ENCODE measurements around the gene PRKAR1B.

PRKAR1B gene

DNA sequence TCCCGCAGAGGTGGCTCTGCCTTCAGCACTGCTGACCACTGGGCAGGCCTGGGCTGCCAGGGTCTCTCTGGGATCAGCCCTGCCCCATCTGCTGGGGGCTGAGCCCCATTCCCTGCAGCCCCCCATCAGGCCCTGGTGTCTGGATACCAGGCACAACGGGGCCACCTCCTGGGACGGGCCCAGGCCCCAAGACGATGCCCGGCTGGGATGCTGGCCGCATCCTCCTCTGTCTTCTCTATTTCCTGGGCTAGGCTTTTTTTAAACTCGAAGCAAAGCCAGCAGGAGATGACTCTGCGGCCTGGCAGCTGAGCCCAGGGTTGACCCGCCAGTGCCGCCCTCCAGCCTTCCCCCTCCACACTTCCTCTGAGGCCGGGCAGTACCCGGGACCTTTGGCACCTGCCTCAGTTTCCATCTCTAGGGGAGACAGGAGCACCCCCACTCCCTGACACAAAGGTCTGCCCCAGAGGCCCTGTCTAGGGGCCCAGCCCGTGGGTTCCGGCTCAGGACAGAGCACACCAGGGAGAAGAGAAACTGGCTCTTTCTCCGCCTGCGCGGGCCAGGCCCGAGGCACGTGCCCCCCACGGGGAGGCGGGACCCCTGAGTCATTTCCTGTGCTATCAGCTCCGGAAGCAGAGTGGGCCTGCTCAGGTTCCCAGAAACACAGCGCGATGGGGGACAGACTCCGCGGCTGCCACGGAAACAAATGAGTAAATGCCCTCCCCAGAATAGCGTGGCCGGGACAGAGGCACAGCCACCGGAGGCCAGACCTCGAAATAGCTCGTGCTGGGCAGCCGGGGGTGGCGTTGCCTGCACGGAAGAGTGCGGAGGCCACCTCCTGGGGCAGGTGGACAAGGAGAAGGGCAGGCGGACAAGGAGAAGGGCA is 122.8 kb downstream of the PRKAR1B start:
- H3K9me3 ChIP-seq (ENCODE audit: low read length): no peaks in the 10 kb centered on the region
- H2AFZ ChIP-seq (ENCODE audit: low read length): no peak overlapping the region
- peak overlapping the region; percentile 42 for H3K27ac ChIP-seq (ENCODE audit: low read depth, low read length, poor library complexity, severe bottlenecking)

DNA sequence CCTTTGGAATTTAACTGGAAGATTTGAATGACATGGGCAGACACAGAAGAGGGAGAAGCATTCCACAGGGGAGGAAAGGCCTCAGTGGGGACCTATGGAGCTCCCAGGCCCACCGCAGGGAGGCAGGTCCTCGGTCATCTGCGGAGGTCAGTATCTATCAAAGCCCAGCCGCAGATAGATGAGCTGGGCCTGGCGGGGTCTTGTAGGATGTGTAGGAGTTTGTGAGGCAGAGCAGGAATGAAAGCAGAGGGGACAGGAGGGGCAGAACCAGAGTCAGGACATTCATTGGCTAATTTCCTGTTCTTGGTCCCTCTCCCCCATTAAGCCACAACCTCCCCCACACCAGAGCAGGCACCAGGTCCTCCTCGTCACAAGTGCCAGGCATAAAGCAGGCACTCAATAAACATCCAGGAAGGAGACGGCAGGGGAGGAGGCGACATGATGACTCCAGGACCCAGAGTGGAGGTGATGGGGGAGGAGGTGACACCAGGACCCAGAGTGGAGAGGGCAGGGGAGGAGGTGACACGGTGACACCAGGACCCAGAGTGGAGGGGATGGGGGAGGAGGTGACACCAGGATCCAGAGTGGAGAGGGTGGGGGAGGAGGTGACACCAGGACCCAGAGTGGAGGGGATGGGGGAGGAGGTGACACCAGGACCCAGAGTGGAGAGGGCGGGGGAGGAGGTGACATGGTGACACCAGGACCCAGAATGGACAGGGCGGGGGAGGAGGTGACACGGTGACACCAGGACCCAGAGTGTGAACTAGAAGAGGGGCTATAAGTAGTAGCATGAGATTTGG is 123.7 kb downstream of the PRKAR1B start:
- Histone ChIP-seq H3K27me3 (ENCODE audit: insufficient read depth, low read length) (no peaks in the 10 kb centered on the region), H2AFZ (ENCODE audit: low read length) (no peak overlapping the region), H3K9ac (ENCODE audit: low read length) (no peak overlapping the region), H3F3A (ENCODE audit: insufficient read depth, low read length) (no peaks in the 10 kb centered on the region), H3K27ac (ENCODE audit: low read depth, low read length, poor library complexity, severe bottlenecking) (no peak overlapping the region), H3K79me2 (ENCODE audit: insufficient read depth, low read length) (no peaks in the 10 kb centered on the region), H3K9me2 (ENCODE audit: low read depth, low read length) (no peaks in the 10 kb centered on the region), H3K9me3 (ENCODE audit: low read length) (no peaks in the 10 kb centered on the region), H3K4me1 (ENCODE audit: insufficient read depth, low read length, severe bottlenecking) (peaks cover 15% of the 10 kb centered on the region), H3K4me2 (ENCODE audit: low read length) (no peak overlapping the region), H3K36me3 (ENCODE audit: insufficient read depth, low read length) (peaks cover 8% of the 10 kb centered on the region; the same call in 1 of the 2 replicates), H3K4me3 (ENCODE audit: low read depth, low read length, poor library complexity, severe bottlenecking) (no peak overlapping the region), H4K20me1 (ENCODE audit: insufficient read depth, low read length) (no peaks in the 10 kb centered on the region)
- no peak for TF ChIP-seq EZH2 (IDR thresholded peaks at IDR 0.05; ENCODE audit: borderline replicate concordance, low read length)
- TF ChIP-seq, protein P1, sequence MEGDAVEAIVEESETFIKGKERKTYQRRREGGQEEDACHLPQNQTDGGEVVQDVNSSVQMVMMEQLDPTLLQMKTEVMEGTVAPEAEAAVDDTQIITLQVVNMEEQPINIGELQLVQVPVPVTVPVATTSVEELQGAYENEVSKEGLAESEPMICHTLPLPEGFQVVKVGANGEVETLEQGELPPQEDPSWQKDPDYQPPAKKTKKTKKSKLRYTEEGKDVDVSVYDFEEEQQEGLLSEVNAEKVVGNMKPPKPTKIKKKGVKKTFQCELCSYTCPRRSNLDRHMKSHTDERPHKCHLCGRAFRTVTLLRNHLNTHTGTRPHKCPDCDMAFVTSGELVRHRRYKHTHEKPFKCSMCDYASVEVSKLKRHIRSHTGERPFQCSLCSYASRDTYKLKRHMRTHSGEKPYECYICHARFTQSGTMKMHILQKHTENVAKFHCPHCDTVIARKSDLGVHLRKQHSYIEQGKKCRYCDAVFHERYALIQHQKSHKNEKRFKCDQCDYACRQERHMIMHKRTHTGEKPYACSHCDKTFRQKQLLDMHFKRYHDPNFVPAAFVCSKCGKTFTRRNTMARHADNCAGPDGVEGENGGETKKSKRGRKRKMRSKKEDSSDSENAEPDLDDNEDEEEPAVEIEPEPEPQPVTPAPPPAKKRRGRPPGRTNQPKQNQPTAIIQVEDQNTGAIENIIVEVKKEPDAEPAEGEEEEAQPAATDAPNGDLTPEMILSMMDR (IDR thresholded peaks at IDR 0.05; ENCODE audit: low read length): no peak

More for the DNA sequence above, 122.8 kb downstream of the PRKAR1B start:
- Histone ChIP-seq H3K4me1 (ENCODE audit: insufficient read depth, low read length, severe bottlenecking) (peaks cover 17% of the 10 kb centered on the region), H3K79me2 (ENCODE audit: insufficient read depth, low read length) (no peaks in the 10 kb centered on the region), H3K27me3 (ENCODE audit: insufficient read depth, low read length) (no peaks in the 10 kb centered on the region), H3K9ac (ENCODE audit: low read length) (peak overlapping the region; percentile 71), H4K20me1 (ENCODE audit: insufficient read depth, low read length) (no peaks in the 10 kb centered on the region), H3K36me3 (ENCODE audit: insufficient read depth, low read length) (peaks cover 8% of the 10 kb centered on the region; the same call in 1 of the 2 replicates), H3F3A (ENCODE audit: insufficient read depth, low read length) (no peaks in the 10 kb centered on the region), H3K4me3 (ENCODE audit: low read depth, low read length, poor library complexity, severe bottlenecking) (peak overlapping the region; percentile 63), H3K9me2 (ENCODE audit: low read depth, low read length) (no peaks in the 10 kb centered on the region), H3K4me2 (ENCODE audit: low read length) (peak overlapping the region; percentile 75)
- TF ChIP-seq, protein P1 (IDR thresholded peaks at IDR 0.05; ENCODE audit: low read length): no peak
- no peak for TF ChIP-seq EZH2 (IDR thresholded peaks at IDR 0.05; ENCODE audit: borderline replicate concordance, low read length)

DNA sequence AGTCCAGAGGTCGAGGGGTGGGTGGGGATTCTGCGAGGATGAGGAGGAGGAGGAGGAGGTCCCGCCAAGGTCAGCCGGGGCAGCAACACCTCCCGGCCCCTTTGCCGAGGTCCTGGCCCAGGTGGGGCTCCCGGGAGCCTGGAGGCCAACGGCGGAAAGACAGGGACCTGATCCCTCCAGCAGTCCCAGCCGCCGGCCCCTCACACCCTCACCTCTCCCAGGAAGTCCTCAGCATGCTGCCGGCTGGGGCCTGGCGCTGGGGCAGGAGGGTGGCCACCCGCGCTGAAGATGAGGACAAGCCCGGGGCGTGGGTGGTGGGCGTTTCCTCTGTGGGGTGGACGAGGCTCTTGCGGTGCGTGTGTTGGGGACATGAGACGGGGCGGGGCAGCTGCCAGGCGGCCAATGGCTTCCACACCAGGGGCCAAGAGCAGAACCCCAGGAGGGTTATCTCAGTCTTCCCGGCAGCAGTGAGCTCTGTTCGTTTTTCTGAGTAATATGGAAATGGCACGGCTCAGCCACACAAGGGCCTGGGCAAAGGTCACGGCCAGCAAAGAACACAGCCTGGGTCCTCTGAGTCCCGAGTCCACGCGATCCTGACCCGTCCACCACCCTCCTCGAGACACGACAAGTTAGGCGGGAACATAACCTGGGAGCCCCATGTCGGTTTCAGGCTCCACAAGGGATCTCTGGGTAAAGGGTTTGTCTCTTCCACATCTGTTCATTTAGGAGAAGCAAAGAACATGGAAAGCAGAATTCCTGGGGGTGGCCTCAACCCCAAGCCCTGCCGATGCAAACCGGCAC is 124.5 kb downstream of the PRKAR1B start:
- Histone ChIP-seq H3K9me3 (ENCODE audit: low read length) (no peaks in the 10 kb centered on the region), H3K4me1 (ENCODE audit: insufficient read depth, low read length, severe bottlenecking) (peaks cover 15% of the 10 kb centered on the region), H4K20me1 (ENCODE audit: insufficient read depth, low read length) (no peaks in the 10 kb centered on the region), H3K9me2 (ENCODE audit: low read depth, low read length) (no peaks in the 10 kb centered on the region), H3K4me2 (ENCODE audit: low read length) (no peak overlapping the region), H3K9ac (ENCODE audit: low read length) (no peak overlapping the region), H2AFZ (ENCODE audit: low read length) (no peak overlapping the region), H3K4me3 (ENCODE audit: low read depth, low read length, poor library complexity, severe bottlenecking) (no peak overlapping the region), H3F3A (ENCODE audit: insufficient read depth, low read length) (no peaks in the 10 kb centered on the region), H3K79me2 (ENCODE audit: insufficient read depth, low read length) (no peaks in the 10 kb centered on the region), H3K27me3 (ENCODE audit: insufficient read depth, low read length) (no peaks in the 10 kb centered on the region), H3K36me3 (ENCODE audit: insufficient read depth, low read length) (peaks cover 8% of the 10 kb centered on the region; the same call in 1 of the 2 replicates), H3K27ac (ENCODE audit: low read depth, low read length, poor library complexity, severe bottlenecking) (no peak overlapping the region)
- TF ChIP-seq EZH2 (IDR thresholded peaks at IDR 0.05; ENCODE audit: borderline replicate concordance, low read length): no peak
- TF ChIP-seq, protein P1 (IDR thresholded peaks at IDR 0.05; ENCODE audit: low read length): no peak

Data from OCI-LY1 (cell line).